ENCODE data around the gene CRLF1. TPM values are rescaled to one million over a fixed set of nuclear protein-coding genes. Genes with fewer than 3 reads are reported as not detected.

The CRLF1 gene
- total RNA-seq, 1 donor from 2014 or later = 17.0 TPM

- no peak for DNase-seq (ENCODE audit: extremely low spot score, unreplicated experiment)
- peaks cover 18% of the 10 kb centered on the region for H3K4me1 Mint-ChIP-seq (ENCODE audit: unreplicated experiment)
- peak; percentile 1 for TF ChIP-seq CTCF (IDR thresholded peaks at IDR 0.05)
- H3K4me3 Mint-ChIP-seq (ENCODE audit: unreplicated experiment) = peak overlapping the region; percentile 79
- peaks cover 1% of the 10 kb centered on the region for H3K36me3 Mint-ChIP-seq (ENCODE audit: unreplicated experiment)
- H3K9me3 Mint-ChIP-seq (ENCODE audit: unreplicated experiment) = no peaks in the 10 kb centered on the region
- peak overlapping the region; percentile 74 for H3K27ac Mint-ChIP-seq (ENCODE audit: unreplicated experiment)
- H3K27me3 Mint-ChIP-seq (ENCODE audit: unreplicated experiment) = no peaks in the 10 kb centered on the region
Observed at GRCh38 chr19:18589380-18590272, 17.0 kb downstream of the CRLF1 start.

GRCh38 chr19:18588611-18589379 lies 17.8 kb downstream of the CRLF1 start, which contains the start of gene REX1BD:
REX1BD (plus strand) TSS chr19:18588798; CDS start chr19:18588802, 4 bp downstream.
- TF ChIP-seq CTCF (IDR thresholded peaks at IDR 0.05) = peak; percentile 95
- H3K27ac Mint-ChIP-seq (ENCODE audit: unreplicated experiment) = peak within 1 kb of the TSS; percentile 74
- DNase-seq (ENCODE audit: extremely low spot score, unreplicated experiment) = peak; percentile 94

GRCh38 chr19:18587962-18588610 lies 18.5 kb downstream of the CRLF1 start:
- Mint-ChIP-seq H3K27me3 (ENCODE audit: unreplicated experiment) (no peaks in the 10 kb centered on the region), H3K4me1 (ENCODE audit: unreplicated experiment) (peaks cover 16% of the 10 kb centered on the region), H3K36me3 (ENCODE audit: unreplicated experiment) (peaks cover 1% of the 10 kb centered on the region), H3K9me3 (ENCODE audit: unreplicated experiment) (no peaks in the 10 kb centered on the region), H3K4me3 (ENCODE audit: unreplicated experiment) (peak overlapping the region; percentile 79), H3K27ac (ENCODE audit: unreplicated experiment) (peak overlapping the region; percentile 64)
- no peak for DNase-seq (ENCODE audit: extremely low spot score, unreplicated experiment)
- no peak for TF ChIP-seq CTCF (IDR thresholded peaks at IDR 0.05)

More at GRCh38 chr19:18588611-18589379, 17.8 kb downstream of the CRLF1 start, which contains the start of gene REX1BD:
- peaks cover 16% of the 10 kb centered on the region for H3K4me1 Mint-ChIP-seq (ENCODE audit: unreplicated experiment)
- H3K27me3 Mint-ChIP-seq (ENCODE audit: unreplicated experiment) = no peaks in the 10 kb centered on the region
- peak within 1 kb of the TSS; percentile 79 for H3K4me3 Mint-ChIP-seq (ENCODE audit: unreplicated experiment)
- H3K36me3 Mint-ChIP-seq (ENCODE audit: unreplicated experiment) = peaks cover 1% of the 10 kb centered on the region
- H3K9me3 Mint-ChIP-seq (ENCODE audit: unreplicated experiment) = no peaks in the 10 kb centered on the region

- Mint-ChIP-seq H3K9me3 (ENCODE audit: unreplicated experiment) (no peaks in the 10 kb centered on the region), H3K27ac (ENCODE audit: unreplicated experiment) (no peak overlapping the region)
Observed at GRCh38 chr19:18587561-18587960, 19.0 kb downstream of the CRLF1 start.

More at GRCh38 chr19:18587561-18587960, 19.0 kb downstream of the CRLF1 start:
- Mint-ChIP-seq H3K27me3 (ENCODE audit: unreplicated experiment) (peaks cover 2% of the 10 kb centered on the region), H3K4me3 (ENCODE audit: unreplicated experiment) (no peak overlapping the region), H3K4me1 (ENCODE audit: unreplicated experiment) (peaks cover 16% of the 10 kb centered on the region), H3K36me3 (ENCODE audit: unreplicated experiment) (peaks cover 1% of the 10 kb centered on the region)
- TF ChIP-seq CTCF (IDR thresholded peaks at IDR 0.05) = no peak
- DNase-seq (ENCODE audit: extremely low spot score, unreplicated experiment) = no peak

All from osteocyte (in vitro differentiated cells).